ENCODE results near the gene KRT1.

KRT1 gene

DNA sequence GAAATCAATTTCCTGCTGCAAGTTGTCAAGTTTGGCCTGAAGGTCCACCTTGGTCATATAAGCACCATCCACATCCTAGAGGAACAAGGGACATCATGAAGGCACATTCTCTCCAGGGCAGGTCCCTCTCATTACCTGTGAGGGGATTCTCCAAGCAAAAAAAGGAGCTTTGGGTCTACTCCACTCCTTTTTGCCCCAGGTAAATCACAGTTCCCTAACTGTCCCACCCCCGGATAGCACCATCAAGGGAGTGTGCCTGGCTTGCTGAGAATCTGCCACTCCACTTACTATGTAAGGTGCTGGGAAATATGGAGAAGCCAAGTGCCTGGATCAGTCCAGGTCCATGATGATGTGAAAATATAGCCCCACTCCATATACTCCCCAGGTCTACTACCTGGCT is 2.5 kb downstream of the KRT1 start:
- no peaks in the 10 kb centered on the region for H3K36me3 ChIP-seq (replicated peaks; ENCODE audit: insufficient read depth, low read length)
- H3K27me3 ChIP-seq (replicated peaks; ENCODE audit: insufficient read depth, low read length) = peaks cover 71% of the 10 kb centered on the region
- H3K27ac ChIP-seq (ENCODE audit: low read length) = no peak overlapping the region
- no peak overlapping the region for H3K4me3 ChIP-seq (ENCODE audit: low read length)
- H4K20me1 ChIP-seq (ENCODE audit: insufficient read depth, low read length) = no peaks in the 10 kb centered on the region
- DNase-seq = no peak
- H3K9me2 ChIP-seq (replicated peaks; ENCODE audit: insufficient read depth, low read length) = no peaks in the 10 kb centered on the region
- no peak overlapping the region for H3K4me2 ChIP-seq (ENCODE audit: low read depth, low read length)
- TF ChIP-seq EZH2 (optimal IDR thresholded peaks at IDR 0.05; ENCODE audit: low read depth, low read length) (no peak), CTCF (IDR thresholded peaks at IDR 0.05; ENCODE audit: low read length) (no peak), EZH2phosphoT487 (IDR thresholded peaks at IDR 0.05; ENCODE audit: low read length) (no peak)
- no peaks in the 10 kb centered on the region for H3K79me2 ChIP-seq (ENCODE audit: low read length)
- no peaks in the 10 kb centered on the region for H3K4me1 ChIP-seq (ENCODE audit: low read length)
- H2AFZ ChIP-seq (ENCODE audit: low read length) = no peak overlapping the region
- H3F3A ChIP-seq (ENCODE audit: insufficient read depth, low read length) = no peaks in the 10 kb centered on the region
- H3K9me3 ChIP-seq (replicated peaks; ENCODE audit: insufficient read depth, low read length) = no peaks in the 10 kb centered on the region
- H3K9ac ChIP-seq (ENCODE audit: low read length) = no peak overlapping the region

- TF ChIP-seq CTCF (IDR thresholded peaks at IDR 0.05; ENCODE audit: low read length) (no peak), EZH2 (optimal IDR thresholded peaks at IDR 0.05; ENCODE audit: low read depth, low read length) (no peak), EZH2phosphoT487 (IDR thresholded peaks at IDR 0.05; ENCODE audit: low read length) (no peak)
- no peaks in the 10 kb centered on the region for H3K4me1 ChIP-seq (ENCODE audit: low read length)
- peaks cover 69% of the 10 kb centered on the region for H3K27me3 ChIP-seq (replicated peaks; ENCODE audit: insufficient read depth, low read length)
- H3K27ac ChIP-seq (ENCODE audit: low read length) = no peak overlapping the region
- no peaks in the 10 kb centered on the region for H4K20me1 ChIP-seq (ENCODE audit: insufficient read depth, low read length)
- H3F3A ChIP-seq (ENCODE audit: insufficient read depth, low read length) = no peaks in the 10 kb centered on the region
- DNase-seq = no peak
- no peak overlapping the region for H2AFZ ChIP-seq (ENCODE audit: low read length)
- H3K9ac ChIP-seq (ENCODE audit: low read length) = no peak overlapping the region
- H3K9me2 ChIP-seq (replicated peaks; ENCODE audit: insufficient read depth, low read length) = no peaks in the 10 kb centered on the region
- no peak overlapping the region for H3K4me3 ChIP-seq (ENCODE audit: low read length)
- H3K36me3 ChIP-seq (replicated peaks; ENCODE audit: insufficient read depth, low read length) = no peaks in the 10 kb centered on the region
- H3K4me2 ChIP-seq (ENCODE audit: low read depth, low read length) = no peak overlapping the region
- H3K9me3 ChIP-seq (replicated peaks; ENCODE audit: insufficient read depth, low read length) = no peaks in the 10 kb centered on the region
- no peaks in the 10 kb centered on the region for H3K79me2 ChIP-seq (ENCODE audit: low read length)
Observed at GRCh38 chr12:52677126-52677525, 3.1 kb downstream of the KRT1 start.

DNA sequence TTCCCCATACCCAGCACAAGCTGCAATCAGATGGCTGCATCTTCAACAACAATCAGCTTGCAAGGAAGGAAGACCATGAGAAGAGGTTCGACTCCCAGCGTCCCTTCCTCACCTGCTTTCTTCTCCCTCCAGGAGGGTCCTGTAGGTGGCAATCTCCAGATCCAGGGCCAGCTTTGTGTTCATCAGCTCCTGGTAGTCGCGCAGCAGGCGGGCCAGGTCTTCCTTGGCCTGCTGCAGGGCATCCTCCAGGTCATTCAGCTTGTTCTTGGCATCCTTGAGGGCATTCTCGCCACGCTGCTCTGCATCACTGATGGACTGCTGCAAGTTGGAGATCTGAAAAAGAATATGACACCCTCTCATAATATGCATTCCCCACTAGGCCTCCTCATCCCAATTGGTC is 4.0 kb downstream of the KRT1 start:
- Histone ChIP-seq H3K4me1 (ENCODE audit: low read length) (no peaks in the 10 kb centered on the region), H3K4me2 (ENCODE audit: low read depth, low read length) (no peak overlapping the region), H3K79me2 (ENCODE audit: low read length) (no peaks in the 10 kb centered on the region), H3K9me2 (replicated peaks; ENCODE audit: insufficient read depth, low read length) (no peaks in the 10 kb centered on the region), H3K27me3 (replicated peaks; ENCODE audit: insufficient read depth, low read length) (peaks cover 66% of the 10 kb centered on the region), H3K27ac (ENCODE audit: low read length) (no peak overlapping the region), H3K4me3 (ENCODE audit: low read length) (no peak overlapping the region), H3K9ac (ENCODE audit: low read length) (no peak overlapping the region), H2AFZ (ENCODE audit: low read length) (no peak overlapping the region), H3K9me3 (replicated peaks; ENCODE audit: insufficient read depth, low read length) (no peaks in the 10 kb centered on the region), H3K36me3 (replicated peaks; ENCODE audit: insufficient read depth, low read length) (no peaks in the 10 kb centered on the region), H4K20me1 (ENCODE audit: insufficient read depth, low read length) (no peaks in the 10 kb centered on the region), H3F3A (ENCODE audit: insufficient read depth, low read length) (no peaks in the 10 kb centered on the region)
- TF ChIP-seq CTCF (IDR thresholded peaks at IDR 0.05; ENCODE audit: low read length) (no peak), EZH2phosphoT487 (IDR thresholded peaks at IDR 0.05; ENCODE audit: low read length) (no peak), EZH2 (optimal IDR thresholded peaks at IDR 0.05; ENCODE audit: low read depth, low read length) (no peak)
- no peak for DNase-seq
